Endothelial cell of hepatic sinusoid (primary cell): Measurements from ENCODE around the gene MYZAP.

Experiments used
- in situ Hi-C: cut with HindIII; loops from 2 replicates; pipeline ENCODE4 v1.10.0; 2017; ENCODE audit warnings: low sequenced_read_pairs

MYZAP gene

DNA sequence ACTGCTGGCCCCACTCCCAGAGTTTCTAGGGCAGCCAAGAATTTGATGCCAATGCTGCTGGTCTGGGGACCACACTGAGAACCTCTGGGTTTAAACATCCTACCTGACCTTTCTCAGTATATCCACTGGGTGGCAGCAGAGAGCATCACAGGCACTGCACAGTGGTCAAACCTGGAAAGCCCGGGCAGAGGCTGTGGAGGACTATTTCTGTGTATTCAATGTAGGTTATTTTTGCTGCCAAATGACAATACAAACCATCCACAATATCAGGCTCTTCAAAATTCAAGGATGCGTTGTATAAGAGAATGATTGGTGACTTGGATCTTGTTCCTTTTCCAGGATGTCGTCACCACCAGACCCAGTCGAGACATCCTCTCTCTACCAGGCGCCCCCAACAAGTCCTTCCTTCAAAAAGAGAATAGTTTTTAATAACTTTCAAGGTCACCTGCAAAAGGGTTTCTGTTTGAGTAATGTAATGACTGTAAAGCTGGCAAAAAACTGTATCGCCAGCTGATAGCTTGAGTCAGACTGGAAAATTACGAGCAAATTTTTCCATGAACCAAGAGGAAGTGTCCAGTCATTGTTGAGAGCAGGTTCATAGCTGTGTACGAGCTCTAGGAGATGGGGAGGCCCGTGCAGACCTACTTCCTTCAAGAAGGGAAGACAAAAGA is 30.5 kb upstream of the MYZAP start:
- in situ Hi-C loops: no loop called here

DNA sequence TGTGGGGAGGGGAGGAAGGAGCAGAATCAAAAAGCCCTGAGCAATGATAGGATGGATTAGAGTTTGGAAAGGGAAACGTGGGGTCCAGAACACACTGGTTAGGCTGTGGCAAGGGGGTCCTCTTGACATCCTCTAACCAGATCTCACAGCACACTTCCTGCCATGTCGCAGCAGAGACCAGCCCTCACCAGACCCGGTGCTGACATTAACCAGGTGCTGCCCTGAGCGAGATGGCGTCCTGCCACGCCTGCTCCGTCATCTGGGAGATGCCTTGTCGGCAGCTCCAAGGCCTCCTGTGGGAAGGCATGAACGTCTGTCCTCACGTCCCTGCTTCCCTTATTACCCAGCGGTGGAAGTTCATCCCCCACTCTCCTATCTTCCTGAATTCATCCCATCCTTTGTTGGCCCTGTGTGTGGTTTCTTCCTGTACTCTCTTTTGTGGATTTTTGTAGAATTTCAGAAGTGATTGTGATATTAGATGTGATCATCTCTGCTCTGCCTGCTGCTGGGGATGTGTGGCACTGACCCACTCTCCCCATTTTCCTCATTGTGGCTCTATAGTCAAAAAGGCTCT is 29.4 kb upstream of the MYZAP start:
- in situ Hi-C loops: no loop called here

DNA sequence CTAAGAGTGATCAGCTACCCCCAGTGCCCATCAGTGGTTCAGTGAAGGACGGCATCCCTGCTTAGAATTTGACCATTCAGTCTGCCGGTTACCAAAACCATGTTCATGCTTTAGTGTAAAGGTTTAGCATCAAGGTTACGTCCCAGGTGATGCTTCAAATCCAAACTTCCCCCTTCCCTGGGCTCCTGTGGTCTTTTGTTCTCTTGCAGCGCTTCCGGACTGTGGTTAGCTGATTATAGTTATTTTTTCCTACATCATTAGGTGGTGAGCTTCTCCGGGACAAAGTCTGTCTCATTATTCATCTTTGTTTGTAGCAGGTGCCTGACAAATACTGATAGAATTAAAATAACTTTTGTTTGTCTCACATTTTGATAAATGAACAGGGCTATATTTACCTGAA is 28.3 kb upstream of the MYZAP start:
- in situ Hi-C loops: no loop called here

DNA sequence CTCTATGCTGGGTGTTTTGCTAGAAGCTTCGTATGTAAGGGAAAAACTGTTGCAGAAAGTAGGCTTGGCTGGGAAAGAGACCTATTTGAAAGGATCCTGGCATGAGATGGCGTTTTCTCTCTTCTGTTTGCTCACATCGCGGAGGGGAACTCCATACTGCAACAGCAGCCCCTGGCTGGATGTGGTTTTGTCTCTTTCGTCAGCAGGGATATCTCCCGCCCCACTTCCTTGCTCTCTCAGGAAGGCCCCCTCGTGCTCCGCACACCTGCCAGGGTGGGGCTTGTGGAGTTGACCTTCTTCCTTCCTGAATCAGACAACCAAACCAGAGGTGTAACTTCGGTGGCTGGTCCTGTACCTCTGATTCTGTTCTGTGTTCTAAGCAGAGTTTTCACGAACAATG is 26.4 kb upstream of the MYZAP start:
- in situ Hi-C loops: loop anchor here (5.0 kb wide), 1 partner anchor 87 kb away; no protein-coding TSS in a partner anchor

DNA sequence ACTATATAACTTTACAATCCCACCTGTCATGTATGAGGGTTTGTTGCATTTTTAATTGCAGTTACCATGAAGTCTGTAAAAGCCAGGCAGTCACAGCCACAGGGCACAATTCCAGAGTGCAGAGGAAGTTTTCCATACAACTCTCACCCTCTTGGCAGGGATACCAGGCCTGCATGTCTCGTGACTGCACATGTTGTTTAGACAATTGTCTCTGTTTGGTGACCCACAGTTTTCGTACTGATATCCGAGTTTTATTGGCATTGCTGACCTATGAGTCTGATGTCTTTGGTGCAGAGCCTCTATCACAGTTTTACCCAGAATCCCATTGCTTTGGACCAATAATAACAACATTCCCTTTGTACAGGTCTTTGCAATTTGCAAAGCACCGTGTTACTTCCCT is 24.9 kb upstream of the MYZAP start:
- in situ Hi-C loops: loop anchor here (5.0 kb wide), 1 partner anchor 85 kb away; no protein-coding TSS in a partner anchor

DNA sequence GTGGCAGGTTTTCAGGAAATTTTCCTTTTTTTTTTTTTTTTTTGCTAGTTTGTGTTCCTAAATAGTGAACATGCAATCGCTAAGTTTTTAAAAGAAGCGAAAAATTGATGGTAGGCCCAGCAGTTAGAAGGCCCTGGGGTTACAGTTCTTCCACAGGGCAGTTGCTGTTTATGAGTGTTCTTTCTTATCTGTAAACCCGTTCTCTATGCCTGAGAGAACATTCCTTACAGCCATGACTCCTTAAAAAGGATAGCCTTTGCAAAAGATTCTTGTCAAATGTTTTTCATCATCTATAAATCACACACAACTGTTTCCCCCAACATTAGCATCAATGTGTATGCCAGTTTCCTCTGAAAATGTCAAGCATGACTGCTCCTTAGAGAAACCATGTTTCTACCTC is 23.8 kb upstream of the MYZAP start:
- in situ Hi-C loops: loop anchor here (5.0 kb wide), 1 partner anchor 84 kb away; no protein-coding TSS in a partner anchor

DNA sequence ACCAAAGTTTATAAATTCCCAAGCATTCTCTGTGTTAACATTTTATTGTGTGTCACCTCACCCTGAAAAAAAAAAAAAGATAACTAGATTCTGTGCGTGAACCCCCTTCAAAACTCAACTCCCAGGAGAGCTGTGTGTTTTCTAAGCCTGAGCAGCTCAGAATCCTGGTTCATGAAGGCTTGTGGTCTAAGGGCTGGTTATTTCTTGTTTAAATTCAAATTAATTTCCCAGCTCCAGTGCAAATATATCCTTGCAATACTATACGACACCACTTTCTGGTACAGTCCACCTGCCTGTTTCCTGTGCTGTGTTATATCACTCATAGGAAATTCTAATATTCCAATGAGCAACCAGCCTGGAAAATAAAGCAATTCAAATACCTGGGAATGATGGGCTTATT is 23.4 kb upstream of the MYZAP start:
- in situ Hi-C loops: loop anchor here (5.0 kb wide), 1 partner anchor 84 kb away; no protein-coding TSS in a partner anchor

DNA sequence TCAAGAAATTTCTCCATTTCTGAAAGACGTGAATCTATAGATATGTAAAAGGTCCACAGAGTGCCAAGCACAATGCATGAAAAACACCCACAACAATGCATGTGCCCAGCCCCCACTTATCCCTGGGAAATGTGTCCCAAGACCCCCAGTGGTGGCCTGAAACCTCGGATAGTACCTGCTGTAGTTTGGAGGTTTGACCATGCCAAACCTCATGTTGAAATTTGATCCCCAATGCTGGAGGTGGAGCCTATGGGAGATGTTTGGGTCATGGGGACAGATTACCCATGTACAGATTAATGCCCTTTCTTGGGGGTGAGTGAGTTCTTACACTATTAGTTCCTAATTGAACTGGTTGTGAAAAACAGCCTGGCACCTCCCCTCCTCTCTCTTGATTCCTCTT is 21.4 kb upstream of the MYZAP start:
- in situ Hi-C loops: loop anchor here (10.0 kb wide), 1 partner anchor 294 kb away; no protein-coding TSS in a partner anchor

DNA sequence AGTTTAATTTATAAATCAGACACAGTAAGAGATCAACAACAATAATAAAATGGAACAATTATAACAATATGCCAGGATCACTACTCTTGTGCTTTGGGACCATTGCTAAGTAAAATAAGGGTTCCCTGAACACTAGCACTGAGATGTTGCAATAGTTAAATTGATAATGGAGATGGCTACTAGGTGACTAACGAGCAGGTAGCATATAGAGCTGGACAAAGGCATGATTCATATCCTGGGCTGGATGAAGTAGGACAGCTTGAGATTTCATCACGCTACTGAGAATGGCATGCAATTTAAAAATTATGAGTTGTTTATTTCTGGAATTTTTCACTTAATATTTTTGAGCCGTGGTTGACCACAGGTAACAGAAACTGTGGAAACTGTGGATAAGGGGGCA is 20.7 kb upstream of the MYZAP start:
- in situ Hi-C loops: loop anchor here (10.0 kb wide), 1 partner anchor 294 kb away; no protein-coding TSS in a partner anchor

DNA sequence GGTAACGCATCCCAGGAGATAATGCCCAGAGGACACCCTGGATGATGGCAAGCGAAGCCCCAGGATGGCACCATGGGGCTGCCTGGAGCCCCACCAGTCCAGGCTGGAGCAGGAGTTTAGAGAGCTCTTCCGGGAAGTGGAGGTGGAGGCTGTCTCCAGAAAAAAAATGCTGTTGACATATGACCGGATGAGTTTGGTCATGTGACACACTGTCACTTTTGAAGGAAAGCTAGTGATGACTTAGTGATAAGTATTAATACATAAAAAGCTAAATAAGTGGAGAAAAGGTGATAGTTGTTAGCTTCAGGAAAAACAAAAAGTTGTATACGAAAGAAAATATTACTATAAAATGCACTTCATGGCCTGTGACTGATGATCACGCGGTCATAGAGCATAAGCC is 20.0 kb upstream of the MYZAP start:
- in situ Hi-C loops: loop anchor here (10.0 kb wide), 1 partner anchor 293 kb away; no protein-coding TSS in a partner anchor

DNA sequence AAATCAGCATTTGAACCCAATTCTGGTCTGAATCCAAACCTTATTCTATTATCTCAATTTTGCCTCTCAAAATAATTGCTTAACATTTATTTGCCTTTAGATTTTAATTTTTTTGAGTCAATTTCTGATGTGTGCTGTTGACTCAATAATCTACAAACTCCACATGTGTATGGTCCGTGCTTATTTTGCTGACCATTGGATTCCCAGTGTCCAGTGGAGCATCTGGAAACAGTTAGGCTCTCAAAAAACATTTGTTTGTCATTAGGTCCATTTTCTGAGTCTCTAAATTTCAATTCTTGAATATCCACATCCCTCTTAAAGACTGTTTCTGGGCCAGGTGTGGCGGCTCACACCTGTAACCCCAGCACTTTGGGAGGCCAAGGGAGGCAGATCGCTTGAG is 19.2 kb upstream of the MYZAP start:
- in situ Hi-C loops: loop anchor here (10.0 kb wide), 1 partner anchor 292 kb away; no protein-coding TSS in a partner anchor

DNA sequence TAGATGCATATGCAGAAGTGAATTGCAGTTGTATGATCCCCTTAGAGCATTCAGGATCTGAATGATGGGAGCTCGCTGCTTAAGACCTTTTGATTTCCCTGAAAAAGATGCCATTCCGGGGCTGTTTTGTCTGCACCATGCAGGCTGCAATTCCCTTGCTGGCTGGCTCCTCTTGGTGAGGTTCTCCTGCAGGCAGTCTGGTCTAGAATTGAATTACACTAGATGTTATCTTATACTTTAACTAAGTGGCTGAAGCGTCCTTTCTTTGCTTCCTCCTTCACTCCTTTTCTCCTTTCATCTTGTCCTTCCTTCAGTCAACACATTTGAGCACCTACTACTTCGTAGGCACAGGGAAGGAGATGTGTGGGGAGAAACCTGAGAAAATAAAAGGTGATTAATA is 18.6 kb upstream of the MYZAP start:
- in situ Hi-C loops: loop anchor here (10.0 kb wide), 1 partner anchor 292 kb away; no protein-coding TSS in a partner anchor

DNA sequence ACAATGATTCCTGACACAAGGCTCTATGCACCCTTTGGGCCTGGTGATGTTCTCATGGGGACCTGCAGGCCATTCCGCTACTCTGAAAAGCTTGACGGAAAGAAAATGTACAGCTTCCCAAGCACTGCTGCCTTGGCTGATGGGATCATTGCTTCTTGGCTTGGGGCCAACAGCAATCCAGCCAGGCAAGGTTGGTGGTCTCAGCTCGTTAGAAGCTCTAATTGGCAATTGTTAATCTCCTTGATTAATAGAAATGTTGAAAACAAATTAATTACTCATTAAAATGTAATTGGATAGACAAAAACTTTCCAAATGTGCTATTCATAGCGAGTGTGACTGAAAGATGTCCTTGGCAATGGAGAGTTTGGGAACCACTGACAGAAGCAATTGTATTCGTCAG is 16.3 kb upstream of the MYZAP start:
- in situ Hi-C loops: loop anchor here (10.0 kb wide), 1 partner anchor 289 kb away; no protein-coding TSS in a partner anchor

DNA sequence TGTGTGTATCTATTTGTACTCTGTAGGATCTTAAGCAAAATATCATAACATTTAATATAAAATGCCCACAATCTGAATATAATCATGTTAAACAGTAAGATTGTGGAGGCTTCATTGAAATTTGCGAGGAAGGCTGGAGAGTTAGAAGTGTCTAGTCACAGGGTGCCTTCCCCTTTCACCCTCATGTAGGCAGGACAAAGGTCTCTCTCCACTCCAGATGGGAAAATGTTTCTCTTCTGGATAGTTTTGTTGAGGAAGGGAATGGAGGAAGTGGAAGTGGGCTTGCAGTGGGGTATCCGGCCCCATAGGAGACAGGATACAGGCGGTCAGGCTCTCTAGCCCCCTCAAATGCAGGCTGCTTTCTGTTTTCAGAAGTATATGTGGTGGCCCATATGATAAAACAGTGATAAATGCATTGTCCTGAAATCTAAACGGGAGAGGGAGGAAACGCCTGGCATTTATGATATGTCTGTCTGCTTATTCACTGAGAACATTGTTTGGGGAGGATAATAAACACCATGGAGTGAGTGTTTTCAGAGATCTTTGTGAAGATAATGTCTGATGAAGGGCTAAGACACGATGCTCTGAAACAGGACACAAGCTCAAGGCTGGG is 13.3 kb upstream of the MYZAP start:
- in situ Hi-C loops: loop anchor here (10.0 kb wide), 1 partner anchor 286 kb away; no protein-coding TSS in a partner anchor

DNA sequence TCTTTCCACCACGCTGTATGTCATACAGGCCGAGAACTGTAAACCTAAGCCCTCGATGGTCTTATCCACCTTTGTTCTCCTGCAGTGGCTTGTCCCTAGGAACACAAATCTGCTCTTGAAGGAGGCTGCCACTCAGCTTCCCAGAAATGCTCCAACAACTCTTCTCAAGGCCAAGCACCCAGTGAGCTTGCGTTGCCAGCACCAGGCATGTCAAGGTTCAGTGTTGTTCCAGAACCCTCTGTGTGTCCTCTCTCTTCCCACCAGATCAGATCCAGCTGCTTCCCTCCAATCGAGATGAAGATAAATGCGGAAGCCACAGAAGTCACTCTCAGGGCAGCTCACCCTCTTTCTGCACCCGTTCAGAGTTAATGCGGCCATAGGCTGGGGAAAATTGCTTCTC is 11.3 kb upstream of the MYZAP start:
- in situ Hi-C loops: no loop called here

DNA sequence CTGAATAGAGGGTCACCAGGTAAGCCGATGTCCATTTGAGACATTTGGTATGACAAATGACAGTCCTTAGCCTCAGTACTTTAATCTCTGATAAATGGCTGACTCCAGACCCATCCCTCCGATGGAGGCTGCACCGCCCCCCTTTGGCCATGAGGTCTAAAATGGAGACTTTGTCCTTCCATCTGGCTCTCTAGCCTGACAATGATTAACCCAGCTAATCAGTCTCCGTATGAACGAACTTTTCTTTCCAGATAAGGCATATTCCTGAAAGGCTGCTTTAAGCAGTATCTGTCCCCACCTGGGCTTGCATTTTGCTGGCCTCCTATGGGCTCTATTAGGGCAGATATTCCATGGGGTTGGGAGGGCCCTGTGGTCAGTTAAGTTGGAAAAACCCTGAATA is 10.8 kb upstream of the MYZAP start:
- in situ Hi-C loops: no loop called here

DNA sequence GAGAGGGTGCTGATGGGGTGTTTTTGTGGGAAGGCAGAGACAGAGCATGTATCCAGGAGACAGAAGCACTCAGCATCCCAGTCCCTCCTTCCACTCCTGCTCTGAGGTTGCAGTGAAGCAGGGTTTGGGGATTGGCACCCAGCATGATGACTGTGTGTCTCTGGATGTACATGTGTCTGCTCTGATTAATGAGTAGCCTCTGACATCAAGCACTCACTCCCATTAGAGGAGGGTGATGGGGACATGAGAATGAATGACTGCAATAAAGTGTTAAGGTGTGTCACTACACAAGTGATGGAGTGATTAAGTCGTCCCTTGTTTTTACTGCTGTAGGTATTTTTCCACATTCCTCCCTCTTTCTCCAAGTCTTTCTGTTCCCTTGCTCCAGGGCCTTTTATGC is 9.6 kb upstream of the MYZAP start:
- in situ Hi-C loops: no loop called here

DNA sequence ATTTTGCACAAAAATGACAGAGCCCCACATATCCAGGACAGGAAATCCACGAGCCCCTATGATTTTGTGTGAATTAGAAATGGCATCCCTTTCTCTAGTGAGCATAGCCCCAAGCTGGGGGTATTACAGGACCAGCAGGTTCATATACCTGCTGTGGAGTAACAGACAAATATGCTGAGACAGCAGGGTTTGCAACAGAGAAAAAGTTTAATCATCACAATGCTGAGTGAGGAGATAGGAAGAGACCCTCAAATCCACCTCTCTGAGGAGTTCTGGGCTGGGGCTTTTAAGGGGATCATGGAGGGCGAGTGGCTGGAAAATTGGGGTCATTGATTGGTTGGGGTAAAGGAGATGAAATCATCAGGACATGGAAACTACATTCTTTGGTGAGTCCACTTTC is 8.4 kb upstream of the MYZAP start:
- in situ Hi-C loops: no loop called here

DNA sequence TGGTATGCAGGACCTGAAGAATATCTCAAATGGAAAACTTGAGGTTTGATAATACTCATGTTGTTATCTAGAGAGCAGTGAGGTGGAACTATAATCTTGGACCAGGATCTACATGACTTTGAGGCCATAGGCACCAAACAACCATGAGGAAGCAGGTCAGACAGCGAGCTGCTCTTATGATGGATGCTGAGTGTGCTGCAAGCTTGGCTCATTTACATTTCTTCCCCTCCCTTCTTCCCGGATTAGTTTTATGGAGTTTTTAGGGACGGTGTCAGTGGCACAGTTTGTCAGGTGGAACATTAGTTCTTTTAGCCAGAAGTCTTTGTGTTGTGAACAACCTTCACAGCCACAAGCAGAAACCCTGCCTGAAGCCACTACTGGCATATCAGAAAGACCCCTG is 8.0 kb upstream of the MYZAP start:
- in situ Hi-C loops: no loop called here

DNA sequence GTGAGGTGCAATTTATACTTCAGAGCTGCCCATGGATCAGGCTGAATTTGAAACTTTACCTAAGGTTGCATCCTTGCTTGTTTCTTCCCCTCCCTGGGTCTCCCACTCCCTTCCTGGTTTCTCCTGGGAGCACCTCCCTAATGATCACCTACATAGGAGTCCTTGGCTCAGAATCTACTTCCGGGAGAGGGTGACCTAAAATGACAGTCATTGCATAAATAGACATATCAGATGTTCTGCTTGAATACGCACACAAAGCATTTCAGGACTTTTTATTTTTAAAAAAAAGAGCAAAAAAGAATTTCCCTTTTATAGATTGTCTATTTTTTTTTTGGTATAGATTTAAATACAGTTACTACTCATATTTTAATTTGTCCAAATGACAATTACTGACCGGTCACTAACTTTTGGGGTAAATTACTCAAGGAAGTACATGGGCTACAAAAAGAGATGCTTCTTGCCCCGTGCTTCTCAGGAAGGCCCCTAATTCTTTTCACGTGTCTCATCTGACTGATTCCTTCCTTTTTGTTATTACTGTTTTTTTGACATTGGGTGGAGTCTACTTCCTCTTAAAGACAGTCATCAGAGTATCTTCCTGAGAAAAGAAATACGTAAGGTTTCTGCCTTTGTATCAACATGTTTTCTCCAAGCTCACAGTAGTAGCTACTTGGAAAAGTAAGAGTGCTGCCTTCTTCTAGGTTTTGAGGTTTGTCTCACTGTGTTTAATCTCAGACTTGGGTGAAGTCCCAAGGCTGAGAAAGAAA is 4.9 kb upstream of the MYZAP start:
- in situ Hi-C loops: no loop called here

DNA sequence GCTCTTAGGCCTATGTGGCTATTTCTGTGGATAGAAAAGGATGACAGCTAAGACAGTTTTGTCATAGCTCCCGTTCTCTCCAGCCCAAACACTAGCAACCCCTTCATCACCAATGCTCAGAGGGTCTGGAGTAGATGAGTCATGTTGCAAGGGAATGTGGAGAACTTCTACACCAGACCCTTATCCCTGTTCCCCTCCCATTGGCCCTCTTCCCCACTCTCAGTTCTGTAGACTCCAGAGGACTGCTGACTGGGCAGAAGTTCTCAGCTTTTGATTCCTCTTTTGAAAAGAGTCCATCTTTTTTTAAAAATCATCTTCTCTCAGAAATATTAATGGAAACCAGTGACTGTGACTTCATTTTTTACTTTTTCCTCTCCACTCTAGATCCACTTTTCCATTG is 2.4 kb upstream of the MYZAP start:
- in situ Hi-C loops: no loop called here
